Transverse colon (tissue), 4 donors: ENCODE data around the gene CDK10. TPM values are rescaled to one million over a fixed set of nuclear protein-coding genes. Genes with fewer than 3 reads are reported as not detected.

Source experiments
- DNase-seq: peaks from one replicate; pipeline ENCODE4 v3.0.0-alpha.2; 2019
- H3K27ac ChIP-seq, 4 donors: fragments of 200-600 bp; sonication (generic); 2 replicates each; pipeline ENCODE4 v1.5.1; 2016 to 2018; ENCODE audit warnings: inconsistent platforms in 4 of 4
- H3K27me3 ChIP-seq: fragments of 200-600 bp; sonication (generic); 2 replicates; pipeline ENCODE4 v1.5.1; 2017; ENCODE audit warnings: inconsistent platforms
- H3K36me3 ChIP-seq, 4 donors: fragments of 200-600 bp; sonication (generic); 2 replicates each; pipeline ENCODE4 v1.5.1; 2017 to 2019; ENCODE audit warnings: inconsistent platforms in 4 of 4
- H3K4me1 ChIP-seq, 4 donors: fragments of 200-600 bp; sonication (generic); 2 replicates each; pipeline ENCODE4 v1.5.1; 2017 to 2020; ENCODE audit warnings: inconsistent platforms in 4 of 4
- H3K4me3 ChIP-seq, 4 donors: fragments of 200-600 bp; sonication (generic); 1 replicate in 1 of 4; 2 replicates in 3 of 4; pipeline versions ENCODE4 v1.5.1 to v1.6.1; 2017 to 2019; ENCODE audit warnings: inconsistent platforms in 4 of 4
- H3K9me3 ChIP-seq, 2 donors: fragments of 200-600 bp; sonication (generic); 2 replicates each; pipeline ENCODE4 v1.5.1; 2017 to 2019; ENCODE audit warnings: inconsistent platforms in 2 of 2
- CTCF ChIP-seq, 5 experiments: fragments of 200-600 bp in 3 of 5; fragments of 450-650 bp in 2 of 5; sonication (generic) in 3 of 5; IDR thresholded peaks; 1 replicate in 2 of 5; 2 replicates in 3 of 5; pipeline ENCODE4 v1.5.1; 2016 to 2017; ENCODE audit warnings: antibody characterized with exemption in 5 of 5, inconsistent platforms in 3 of 5, mild to moderate bottlenecking in 2 of 5, moderate library complexity in 1 of 5
- EP300 ChIP-seq: sonication (generic); formaldehyde crosslinking; IDR thresholded peaks from one replicate; pipeline ENCODE4 v1.6.1; 2017; ENCODE audit warnings: antibody characterized with exemption, low read depth
- POLR2A ChIP-seq: fragments of 450-650 bp; IDR thresholded peaks from one replicate; pipeline ENCODE4 v1.6.1; 2016; ENCODE audit warnings: antibody characterized with exemption, mild to moderate bottlenecking, moderate library complexity
- POLR2AphosphoS5 ChIP-seq, 3 donors: sonication (generic); formaldehyde crosslinking; IDR thresholded peaks; one replicate each; pipeline ENCODE4 v1.6.1; 2016; ENCODE audit warnings: antibody characterized with exemption in 3 of 3
- WGBS, 2 donors: methylation state at CpG; one replicate each; pipeline ENCODE4 v1.1.5; 2018; ENCODE audit warnings: low coverage in 1 of 2; 5-methylcytosine and 5-hydroxymethylcytosine counted together
- in situ Hi-C, 4 donors: fragments of 200-750 bp; cut with MboI; loops; one replicate each; pipeline versions ENCODE4 v1.15.0 to v1.15.1; 2017; ENCODE audit warnings: low sequenced_read_pairs in 3 of 4, low pct_ligation_motif_present in 1 of 4, low pct_unique_long_range_greater_than_20kb in 1 of 4
- intact Hi-C: fragments of 100-400 bp; cut with DNase I; formaldehyde crosslinking; loops from one replicate; pipeline ENCODE4 v1.15.1; 2023; ENCODE audit warnings: low total_unique reads
- total RNA-seq, 4 donors: library from RNA; depleted of rRNA; stranded (reverse); fragments of >200 nt; gene quantifications; one replicate each; pipeline ENCODE4 v1.1.0, GENCODE V29; 2016

Gene CDK10
- total RNA-seq, 4 donors from 2014 or later: 69.6 to 304 (median 74.2) TPM

DNA sequence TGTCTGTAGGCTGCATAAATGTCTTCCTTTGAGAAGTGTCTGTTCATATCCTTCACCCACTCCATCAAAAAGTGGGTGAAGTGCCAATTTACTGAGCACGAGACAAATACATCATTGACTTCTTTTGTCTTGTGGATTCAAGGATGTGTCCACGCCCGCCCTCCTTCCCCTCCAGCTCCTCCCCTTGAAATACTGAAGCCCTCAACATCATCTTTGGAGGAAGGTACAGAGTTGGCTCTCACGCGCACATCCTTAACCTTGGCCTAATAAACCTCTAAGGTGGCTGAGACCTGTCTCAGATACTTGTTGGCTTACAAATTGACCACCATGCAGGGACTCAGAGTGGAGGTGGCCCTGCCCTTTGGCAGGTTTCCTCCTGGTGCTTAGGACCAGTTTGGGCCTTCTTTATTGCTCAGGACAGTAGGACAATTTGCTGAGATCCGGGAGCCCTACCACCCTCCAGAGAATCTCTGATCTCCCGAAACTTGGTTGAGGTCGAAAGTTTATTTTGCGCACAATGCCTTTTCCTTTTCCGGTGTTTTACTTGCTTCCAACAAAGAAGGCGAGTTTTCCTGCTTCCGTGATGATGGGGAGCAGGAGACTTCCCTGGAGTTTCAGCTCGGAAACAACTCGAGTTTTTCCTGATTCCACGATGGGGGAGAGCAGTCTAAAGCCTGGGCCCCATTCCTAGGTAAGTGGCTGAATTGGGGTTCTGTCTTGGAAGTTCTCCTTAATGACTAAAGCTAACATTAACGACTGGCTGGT, 14.1 kb upstream of the CDK10 start:
- Histone ChIP-seq H3K27ac (no peak overlapping the region), H3K4me3 (no peak overlapping the region), H3K4me1 (no peaks in the 10 kb centered on the region), H3K9me3 (no peaks in the 10 kb centered on the region), H3K36me3 (no peaks in the 10 kb centered on the region), H3K27me3 (no peaks in the 10 kb centered on the region)
- in situ Hi-C loops: no loop called here
- intact Hi-C loops: no loop called here
- TF ChIP-seq CTCF (IDR thresholded peaks at IDR 0.05): no peak
- DNase-seq: no peak
- WGBS, 2 donors: 83 to 90% methylated on average over 12 to 16 of the region's 16 CpGs

- in situ Hi-C loops: no loop called here
- WGBS, 2 donors: 95 to 96% methylated on average over 2 of the region's 2 CpGs
Observed at GRCh38 chr16:89678258-89678657, 8.2 kb upstream of the CDK10 start.

DNA sequence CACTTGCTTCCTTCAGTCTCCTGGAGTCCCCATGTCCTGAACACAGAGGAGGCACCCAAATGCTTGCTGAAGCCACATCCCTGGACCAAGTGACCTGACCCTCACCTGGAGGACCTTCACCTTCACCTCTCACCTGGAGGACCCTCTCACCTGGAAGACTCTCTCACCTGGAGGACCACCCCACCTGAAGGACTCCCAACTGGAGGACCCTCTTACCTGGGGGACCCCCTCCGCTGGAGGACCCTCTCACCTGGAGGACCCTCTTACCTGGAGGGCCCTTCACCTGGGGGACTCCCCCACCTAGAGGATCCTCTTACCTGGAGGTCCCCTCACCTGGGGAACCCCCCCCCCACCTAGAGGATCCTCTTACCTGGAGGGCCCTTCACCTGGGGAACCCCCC, 573 bp upstream of the CDK10 start:
- DNase-seq: no peak
- peak overlapping the region in 1 of 4 donors; percentile 97 for H3K27ac ChIP-seq
- intact Hi-C loops (no loop called here), in situ Hi-C loops (no loop called here)
- peaks cover 6 to 26% (median 15%) of the 10 kb centered on the region in 4 donors for H3K4me1 ChIP-seq
- no peak for TF ChIP-seq EP300
- TF ChIP-seq CTCF (IDR thresholded peaks at IDR 0.05): no peak
- no peak for TF ChIP-seq POLR2A
- no peak for TF ChIP-seq POLR2AphosphoS5 (IDR thresholded peaks at IDR 0.05)
- H3K36me3 ChIP-seq: peaks cover 0 to 5% (median 0%) of the 10 kb centered on the region in 4 donors
- no peaks in the 10 kb centered on the region for H3K27me3 ChIP-seq
- H3K4me3 ChIP-seq: no peak overlapping the region
- no peaks in the 10 kb centered on the region for H3K9me3 ChIP-seq
- WGBS, 2 donors: 100% methylated on average over 1 of the region's 1 CpG; no CpG with 5 or more reads in 1 of the 2 donors

More at GRCh38 chr16:89678258-89678657, 8.2 kb upstream of the CDK10 start:
- no peaks in the 10 kb centered on the region for H3K4me1 ChIP-seq
- H3K27me3 ChIP-seq: no peaks in the 10 kb centered on the region
- H3K36me3 ChIP-seq: no peaks in the 10 kb centered on the region
- H3K9me3 ChIP-seq: peaks cover 0 to 4% of the 10 kb centered on the region in 2 donors
- H3K4me3 ChIP-seq: no peak overlapping the region
- intact Hi-C loops: no loop called here
- TF ChIP-seq EP300 (no peak), CTCF (IDR thresholded peaks at IDR 0.05) (no peak), POLR2AphosphoS5 (IDR thresholded peaks at IDR 0.05) (no peak), POLR2A (no peak)
- no peak overlapping the region for H3K27ac ChIP-seq
- DNase-seq: no peak

- Histone ChIP-seq H3K27me3 (no peaks in the 10 kb centered on the region), H3K27ac (peak overlapping the region; percentile 93 to 97 (median 96)), H3K4me3 (peak overlapping the region; percentile 58 to 94 (median 88)), H3K9me3 (no peaks in the 10 kb centered on the region), H3K36me3 (peaks cover 0 to 18% (median 6%) of the 10 kb centered on the region in 4 donors), H3K4me1 (peaks cover 6 to 26% (median 15%) of the 10 kb centered on the region in 4 donors)
- TF ChIP-seq EP300: no peak
- no peak for TF ChIP-seq CTCF (IDR thresholded peaks at IDR 0.05)
- peak; percentile 24 to 94 (median 90) for TF ChIP-seq POLR2AphosphoS5 (IDR thresholded peaks at IDR 0.05)
- TF ChIP-seq POLR2A: peak; percentile 86
- in situ Hi-C loops (no loop called here), intact Hi-C loops (no loop called here)
- 7 to 17% methylated on average over 9 to 33 of the region's 42 CpGs for WGBS, 2 donors
- peak; percentile 90 for DNase-seq
Observed at GRCh38 chr16:89687092-89687940, 827 bp downstream of the CDK10 start.
